ENCODE results near the gene IGSF8.

- TF ChIP-seq CTCF (IDR thresholded peaks at IDR 0.05) = no peak
- no peak for TF ChIP-seq SIN3A (IDR thresholded peaks at IDR 0.05; ENCODE audit: borderline replicate concordance, insufficient read depth, low read depth, low read length)
- no peak for TF ChIP-seq REST (IDR thresholded peaks at IDR 0.05; ENCODE audit: insufficient read depth in 1 of 2, low read depth in 2 of 2, low read length in 1 of 2)
- TF ChIP-seq POLR2AphosphoS5 (IDR thresholded peaks at IDR 0.05; ENCODE audit: low read depth, low read length) = no peak
Measured at GRCh38 chr1:160117300-160117699, 18.9 kb upstream of the IGSF8 start.
